T47D (cell line): ENCODE measurements around the gene DTWD2.
"Not testable (repeated sequence)": the region's sequence is repeated elsewhere in the genome, so short reads cannot be mapped to it uniquely, and the experiment has no call there.

Experiments
- DNase-seq, 2 experiments: peaks; one replicate each; pipeline versions ENCODE4 v3.0.0 to v3.0.0-alpha.2; 2011 to 2012; ENCODE audit warnings: low read depth in 1 of 2, low spot score in 1 of 2
- JUND ChIP-seq: IDR thresholded peaks from 2 replicates; pipeline ENCODE4 v1.6.1; 2012; ENCODE audit warnings: low read depth
- in situ Hi-C: cut with HindIII; loops from 2 replicates; pipeline ENCODE4 v1.10.0; 2016; ENCODE audit warnings: low sequenced_read_pairs, low pct_unique_long_range_greater_than_20kb

The DTWD2 gene

GRCh38 chr5:118989816-118990215, 1.5 kb upstream of the DTWD2 start:
- in situ Hi-C loops: no loop called here
- no peak for TF ChIP-seq JUND
- no peak for DNase-seq

- no peak for DNase-seq
- no peak for TF ChIP-seq JUND
- in situ Hi-C loops: no loop called here
Observed at GRCh38 chr5:118988866-118989180, 476 bp upstream of the DTWD2 start.

- in situ Hi-C loops: no loop called here
- DNase-seq: no peak
- no peak for TF ChIP-seq JUND
Observed at GRCh38 chr5:118984602-118985001, 3.7 kb downstream of the DTWD2 start.

GRCh38 chr5:118981783-118982182, 6.6 kb downstream of the DTWD2 start:
- in situ Hi-C loops: no loop called here
- TF ChIP-seq JUND: no peak
- no peak for DNase-seq

- in situ Hi-C loops: no loop called here
Observed at GRCh38 chr5:118980438-118980837, 7.9 kb downstream of the DTWD2 start.

GRCh38 chr5:118980017-118980416, 8.3 kb downstream of the DTWD2 start:
- no peak for DNase-seq
- no peak for TF ChIP-seq JUND
- in situ Hi-C loops: no loop called here

More at GRCh38 chr5:118980438-118980837, 7.9 kb downstream of the DTWD2 start:
- no peak for DNase-seq
- TF ChIP-seq JUND: no peak

GRCh38 chr5:118973779-118974445, 14.4 kb downstream of the DTWD2 start:
- DNase-seq, in situ Hi-C loops: not testable (repeated sequence)

GRCh38 chr5:118968925-118969375, 19.4 kb downstream of the DTWD2 start:
- DNase-seq: no peak
- in situ Hi-C loops: no loop called here
- no peak for TF ChIP-seq JUND

- DNase-seq: no peak
- TF ChIP-seq JUND: no peak
- in situ Hi-C loops: no loop called here
Observed at GRCh38 chr5:118968406-118968911, 19.9 kb downstream of the DTWD2 start.

GRCh38 chr5:118967059-118967508, 21.3 kb downstream of the DTWD2 start:
- DNase-seq: peak in 1 of 2 experiments; percentile 7
- in situ Hi-C loops: no loop called here
- TF ChIP-seq JUND: no peak

GRCh38 chr5:118965890-118966289, 22.5 kb downstream of the DTWD2 start:
- no peak for DNase-seq
- in situ Hi-C loops: no loop called here
- no peak for TF ChIP-seq JUND

- in situ Hi-C loops, DNase-seq: not testable (repeated sequence)
Observed at GRCh38 chr5:118964970-118965369, 23.4 kb downstream of the DTWD2 start.

- DNase-seq, in situ Hi-C loops: not testable (repeated sequence)
Observed at GRCh38 chr5:118964388-118964787, 24.0 kb downstream of the DTWD2 start.

- TF ChIP-seq JUND: no peak
- in situ Hi-C loops: no loop called here
- no peak for DNase-seq
Observed at GRCh38 chr5:118963169-118963568, 25.2 kb downstream of the DTWD2 start.
